ENCODE results near the gene PDGFD.

Gene PDGFD

GRCh38 chr11:104043142-104043541, 120.8 kb downstream of the PDGFD start:
- ChIA-PET POLR2A (no interaction called here), CTCF (no interaction called here)
- TF ChIP-seq LEF1 (IDR thresholded peaks at IDR 0.05; ENCODE audit: borderline replicate concordance) = no peak
- TF ChIP-seq FOXA1 (IDR thresholded peaks at IDR 0.05) = no peak
- no peak for TF ChIP-seq ZNF384 (IDR thresholded peaks at IDR 0.05)
- TF ChIP-seq NFRKB (IDR thresholded peaks at IDR 0.05) = no peak
- TF ChIP-seq BHLHE40 (IDR thresholded peaks at IDR 0.05; ENCODE audit: borderline replicate concordance) = no peak
- no peak for TF ChIP-seq PKNOX1 (IDR thresholded peaks at IDR 0.05)
- TF ChIP-seq L3MBTL2 (conservative IDR thresholded peaks at IDR 0.05) = no peak
- TF ChIP-seq TARDBP (IDR thresholded peaks at IDR 0.05) = no peak
- TF ChIP-seq SUZ12 (IDR thresholded peaks at IDR 0.05) = no peak
- DNase-seq (ENCODE audit: extremely low spot score) = no peak

GRCh38 chr11:104041792-104042191, 122.2 kb downstream of the PDGFD start:
- DNase-seq (ENCODE audit: extremely low spot score) = no peak
- POLR2A ChIA-PET = interaction anchor here (0.6 kb wide), 1 partner anchor 19 kb away, joined by 3 read pairs; no protein-coding TSS in a partner anchor
- TF ChIP-seq ARNT (IDR thresholded peaks at IDR 0.05) (no peak), ZNF384 (IDR thresholded peaks at IDR 0.05) (no peak), SP1 (IDR thresholded peaks at IDR 0.05) (no peak), NFRKB (IDR thresholded peaks at IDR 0.05) (no peak), HDGF (IDR thresholded peaks at IDR 0.05; ENCODE audit: borderline replicate concordance) (no peak), FOXM1 (IDR thresholded peaks at IDR 0.05; ENCODE audit: borderline replicate concordance) (no peak), ELF4 (IDR thresholded peaks at IDR 0.05) (no peak), L3MBTL2 (conservative IDR thresholded peaks at IDR 0.05) (no peak), FOXA1 (IDR thresholded peaks at IDR 0.05) (no peak), LEF1 (IDR thresholded peaks at IDR 0.05; ENCODE audit: borderline replicate concordance) (no peak), PKNOX1 (IDR thresholded peaks at IDR 0.05) (no peak)
- CTCF ChIA-PET = no interaction called here

DNA sequence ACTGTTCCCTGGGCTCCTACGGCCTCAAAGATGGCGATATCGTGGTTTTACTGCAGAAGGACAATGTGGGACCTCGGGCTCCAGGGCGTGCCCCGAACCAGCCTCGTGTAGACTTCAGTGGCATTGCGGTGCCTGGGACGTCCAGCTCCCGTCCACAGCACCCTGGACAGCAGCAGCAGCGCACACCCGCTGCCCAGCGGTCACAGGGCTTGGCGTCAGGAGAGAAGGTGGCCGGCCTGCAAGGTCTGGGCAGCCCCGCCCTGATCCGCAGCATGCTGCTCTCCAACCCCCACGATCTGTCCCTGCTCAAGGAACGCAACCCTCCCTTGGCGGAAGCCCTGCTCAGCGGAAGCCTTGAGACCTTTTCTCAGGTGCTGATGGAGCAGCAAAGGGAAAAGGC, 127.0 kb downstream of the PDGFD start:
- TF ChIP-seq ZNF384 (IDR thresholded peaks at IDR 0.05) (no peak), SP1 (IDR thresholded peaks at IDR 0.05) (no peak), SUZ12 (IDR thresholded peaks at IDR 0.05) (no peak), CTBP1 (IDR thresholded peaks at IDR 0.05; ENCODE audit: borderline replicate concordance) (no peak), TARDBP (IDR thresholded peaks at IDR 0.05) (no peak), PKNOX1 (IDR thresholded peaks at IDR 0.05) (no peak)
- ChIA-PET CTCF (no interaction called here), POLR2A (no interaction called here)
- no peak for DNase-seq (ENCODE audit: extremely low spot score)

DNA sequence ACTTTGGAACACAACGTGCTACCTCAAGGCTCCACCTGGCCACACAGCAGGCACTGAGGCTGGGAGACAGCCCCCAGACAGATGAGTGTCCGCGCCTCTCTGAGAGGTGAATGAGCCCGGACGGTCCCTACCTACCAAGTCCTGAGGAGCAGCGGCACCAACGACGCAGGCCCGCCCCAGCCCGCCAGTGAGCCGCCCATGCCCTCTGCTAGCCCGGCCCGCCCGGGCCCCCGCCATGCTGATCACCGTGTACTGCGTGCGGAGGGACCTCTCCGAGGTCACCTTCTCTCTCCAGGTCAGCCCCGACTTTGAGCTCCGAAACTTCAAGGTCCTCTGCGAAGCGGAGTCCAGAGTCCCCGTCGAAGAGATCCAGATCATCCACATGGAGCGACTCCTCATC, 127.4 kb downstream of the PDGFD start, which contains the start of gene DDI1:
Gene DDI1 (plus strand): TSS at position 53 of the 400 bp plus-strand sequence. CDS start 183 bp downstream, at position 236.
- ChIA-PET CTCF (no interaction called here), POLR2A (no interaction called here)
- no peak for DNase-seq (ENCODE audit: extremely low spot score)
- TF ChIP-seq ARNT (IDR thresholded peaks at IDR 0.05) = no peak
- TF ChIP-seq LEF1 (IDR thresholded peaks at IDR 0.05; ENCODE audit: borderline replicate concordance) = no peak
- no peak for TF ChIP-seq FOXK2 (IDR thresholded peaks at IDR 0.05)
- TF ChIP-seq L3MBTL2 (conservative IDR thresholded peaks at IDR 0.05) = no peak

DNA sequence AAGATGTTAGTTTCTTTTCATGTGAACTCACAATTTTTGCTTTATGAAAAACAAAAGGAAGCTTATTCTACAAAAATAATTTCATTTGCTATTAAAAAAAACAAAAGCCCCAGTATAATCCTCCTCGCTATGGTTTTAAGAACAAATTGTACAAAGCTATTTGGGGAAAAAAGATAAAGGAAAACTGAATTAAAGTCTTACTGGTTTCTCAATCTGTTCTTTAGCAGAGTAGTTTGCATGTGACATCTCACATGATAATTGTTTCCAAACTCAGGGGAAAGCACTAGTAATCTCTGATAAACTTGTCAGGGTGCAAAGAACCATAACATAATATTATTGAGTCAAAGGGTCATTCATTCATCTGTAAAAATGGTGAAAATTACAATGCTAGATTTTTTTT, 130.4 kb downstream of the PDGFD start:
- CTCF ChIA-PET = no interaction called here
- TF ChIP-seq SUZ12 (IDR thresholded peaks at IDR 0.05) (no peak), NFRKB (IDR thresholded peaks at IDR 0.05) (no peak), LEF1 (IDR thresholded peaks at IDR 0.05; ENCODE audit: borderline replicate concordance) (no peak), HDGF (IDR thresholded peaks at IDR 0.05; ENCODE audit: borderline replicate concordance) (no peak), SP1 (IDR thresholded peaks at IDR 0.05) (no peak), ELF4 (IDR thresholded peaks at IDR 0.05) (no peak)
- POLR2A ChIA-PET = no interaction called here
- no peak for DNase-seq (ENCODE audit: extremely low spot score)

- POLR2A ChIA-PET = no interaction called here
- CTCF ChIA-PET = no interaction called here
- no peak for DNase-seq (ENCODE audit: extremely low spot score)
- TF ChIP-seq SUZ12 (IDR thresholded peaks at IDR 0.05) (no peak), HDGF (IDR thresholded peaks at IDR 0.05; ENCODE audit: borderline replicate concordance) (no peak)
These were observed 130.8 kb downstream of the PDGFD start for GRCh38 chr11:104033134-104033533.

GRCh38 chr11:104028476-104029263, 135.3 kb downstream of the PDGFD start:
- ChIA-PET CTCF (no interaction called here), POLR2A (no interaction called here)
- TF ChIP-seq ARNT (IDR thresholded peaks at IDR 0.05) (no peak), FOXA1 (IDR thresholded peaks at IDR 0.05) (no peak), ZNF384 (IDR thresholded peaks at IDR 0.05) (no peak), SUZ12 (IDR thresholded peaks at IDR 0.05) (no peak), NFRKB (IDR thresholded peaks at IDR 0.05) (no peak), HDGF (IDR thresholded peaks at IDR 0.05; ENCODE audit: borderline replicate concordance) (no peak), SP1 (IDR thresholded peaks at IDR 0.05) (no peak)
- no peak for DNase-seq (ENCODE audit: extremely low spot score)
